IMR-90 (cell line): ENCODE data around the gene TBCK. TPM values are rescaled to one million over a fixed set of nuclear protein-coding genes. Genes with fewer than 3 reads are reported as not detected.

ENCODE experiments used
- ATAC-seq: fragments of 200-7000 bp; cut with Tn5 transposase; 2 replicates; pipeline ENCODE4 v1.9.1; 2020; ENCODE audit warnings: low read depth, mild to moderate bottlenecking, moderate library complexity
- BruUV-seq: library from RNA; stranded (reverse); fragments of 400-500 nt; replicated peaks from 2 replicates; lab custom pipeline; 2021; lab: Mats Ljungman, UMichigan
- CTCF ChIA-PET: fragments of 300-600 bp; formaldehyde crosslinking; extraction: SDS; loops from one replicate; lab custom pipeline; 2021; ENCODE audit warnings: antibody characterized with exemption; lab: Yijun Ruan, JAX
- POLR2A ChIA-PET: fragments of 300-600 bp; sonication (Branson Sonifier 250); formaldehyde crosslinking; loops from one replicate; lab custom pipeline; 2022; ENCODE audit warnings: antibody characterized with exemption; ENCODE audit not compliant: unreplicated experiment; lab: Charles Lee
- DNase-seq: peaks from one replicate; pipeline ENCODE4 v3.0.0; 2013
- H2AFZ ChIP-seq: replicated peaks from 2 replicates; pipeline ENCODE3; 2013; ENCODE audit warnings: low read length, mild to moderate bottlenecking; ENCODE audit not compliant: poor library complexity
- H2AK5ac ChIP-seq: 2 replicates; pipeline ENCODE4 v1.6.1; 2013; ENCODE audit warnings: low read depth, low read length, inconsistent platforms
- H2AK9ac ChIP-seq: replicated peaks from 2 replicates; pipeline ENCODE3; 2013; ENCODE audit warnings: mild to moderate bottlenecking, low read depth, low read length, moderate library complexity; ENCODE audit not compliant: poor library complexity
- H2BK120ac ChIP-seq: 2 replicates; pipeline ENCODE4 v1.6.1; 2013; ENCODE audit warnings: low read depth, low read length, inconsistent platforms
- H2BK15ac ChIP-seq: 3 replicates; pipeline ENCODE4 v1.6.1; 2013; ENCODE audit warnings: low read depth, low read length, inconsistent platforms
- H2BK20ac ChIP-seq: 2 replicates; pipeline ENCODE4 v1.6.1; 2013; ENCODE audit warnings: low read depth, mild to moderate bottlenecking, inconsistent platforms, low read length, moderate library complexity
- H2BK5ac ChIP-seq: 2 replicates; pipeline ENCODE4 v1.6.1; 2013; ENCODE audit warnings: mild to moderate bottlenecking, low read depth, low read length, inconsistent platforms; ENCODE audit not compliant: poor library complexity, severe bottlenecking
- H3K14ac ChIP-seq: replicated peaks from 2 replicates; pipeline ENCODE4 v1.6.1; 2013; ENCODE audit warnings: low read depth, low read length, inconsistent platforms
- H3K18ac ChIP-seq: 2 replicates; pipeline ENCODE4 v1.6.1; 2013; ENCODE audit warnings: low read depth, low read length, control low read depth
- H3K23ac ChIP-seq: 2 replicates; pipeline ENCODE4 v1.6.1; 2013; ENCODE audit warnings: low read depth, low read length, inconsistent platforms
- H3K27ac ChIP-seq: 2 replicates; pipeline ENCODE4 v1.5.1; 2013; ENCODE audit warnings: mild to moderate bottlenecking, control low read depth, low read length; ENCODE audit not compliant: insufficient read depth
- H3K27me3 ChIP-seq: 2 replicates; pipeline ENCODE4 v1.6.1; 2013; ENCODE audit warnings: low read length; ENCODE audit not compliant: control insufficient read depth, insufficient read depth
- H3K36me3 ChIP-seq: 2 replicates; pipeline ENCODE4 v1.6.1; 2013; ENCODE audit warnings: low read length, mixed read lengths; ENCODE audit not compliant: control insufficient read depth, insufficient read depth
- H3K4ac ChIP-seq: 2 replicates; pipeline ENCODE4 v1.6.1; 2013; ENCODE audit warnings: low read depth, low read length, inconsistent platforms
- H3K4me1 ChIP-seq: 2 replicates; pipeline ENCODE4 v1.6.1; 2013; ENCODE audit warnings: low read length, mixed read lengths; ENCODE audit not compliant: control insufficient read depth, insufficient read depth
- H3K4me2 ChIP-seq: 2 replicates; pipeline ENCODE4 v1.6.1; 2013; ENCODE audit warnings: low read depth, mild to moderate bottlenecking, control low read depth, low read length, moderate library complexity
- H3K4me3 ChIP-seq: 2 replicates; pipeline ENCODE4 v1.5.1; 2013; ENCODE audit warnings: low read depth, mild to moderate bottlenecking, control low read depth, low read length, moderate library complexity; ENCODE audit not compliant: insufficient read depth
- H3K56ac ChIP-seq: 2 replicates; pipeline ENCODE4 v1.6.1; 2013; ENCODE audit warnings: low read length, inconsistent platforms; ENCODE audit not compliant: insufficient read depth; ENCODE audit errors: extremely low read depth
- H3K79me1 ChIP-seq, 2 experiments: 2 replicates each; pipeline ENCODE4 v1.6.1; 2013; ENCODE audit warnings: low read length in 2 of 2, inconsistent platforms in 1 of 2, low read depth in 1 of 2
- H3K9ac ChIP-seq: 2 replicates; pipeline ENCODE4 v1.6.1; 2013; ENCODE audit warnings: low read depth, low read length, control low read depth
- H3K9me1 ChIP-seq: 2 replicates; pipeline ENCODE4 v1.6.1; 2013; ENCODE audit warnings: low read length, inconsistent platforms; ENCODE audit not compliant: insufficient read depth
- H3K9me3 ChIP-seq: 2 replicates; pipeline ENCODE4 v1.6.1; 2013; ENCODE audit warnings: low read length; ENCODE audit not compliant: control insufficient read depth, insufficient read depth
- H4K20me1 ChIP-seq: 2 replicates; pipeline ENCODE4 v1.6.1; 2013; ENCODE audit warnings: low read length, inconsistent platforms; ENCODE audit not compliant: insufficient read depth
- H4K5ac ChIP-seq: 2 replicates; pipeline ENCODE4 v1.6.1; 2013; ENCODE audit warnings: mild to moderate bottlenecking, low read depth, low read length, control low read depth
- H4K8ac ChIP-seq, 2 experiments: 2 replicates each; pipeline ENCODE4 v1.6.1; 2013; ENCODE audit warnings: low read depth in 2 of 2, low read length in 2 of 2, control low read depth in 1 of 2, inconsistent platforms in 1 of 2
- H4K91ac ChIP-seq: 2 replicates; pipeline ENCODE4 v1.6.1; 2013; ENCODE audit warnings: low read depth, low read length, inconsistent platforms; ENCODE audit not compliant: insufficient read depth
- CEBPB ChIP-seq: IDR thresholded peaks from 2 replicates; pipeline ENCODE4 v1.6.1; 2012; ENCODE audit warnings: low read depth, low read length, improper control_type of control experiment
- MAFK ChIP-seq: IDR thresholded peaks from 2 replicates; pipeline ENCODE4 v1.6.1; 2012; ENCODE audit warnings: low read depth, low read length, improper control_type of control experiment
- MXI1 ChIP-seq: IDR thresholded peaks from 2 replicates; pipeline ENCODE4 v1.6.1; 2012; ENCODE audit warnings: low read depth, mild to moderate bottlenecking, low read length, moderate library complexity, borderline replicate concordance
- NFE2L2 ChIP-seq: fragments of 150-350 bp; IDR thresholded peaks from 2 replicates; pipeline ENCODE4 v1.6.1; 2016; ENCODE audit warnings: low read depth, mild to moderate bottlenecking, low read length
- RAD21 ChIP-seq: IDR thresholded peaks from 2 replicates; pipeline ENCODE4 v1.6.1; 2012; ENCODE audit warnings: low read length, improper control_type of control experiment
- RCOR1 ChIP-seq: IDR thresholded peaks from 2 replicates; pipeline ENCODE4 v1.6.1; 2012; ENCODE audit warnings: mild to moderate bottlenecking, low read length, improper control_type of control experiment; ENCODE audit not compliant: insufficient replicate concordance
- USF2 ChIP-seq: fragments of 150-350 bp; IDR thresholded peaks from 2 replicates; pipeline ENCODE4 v1.6.1; 2017; ENCODE audit warnings: mild to moderate bottlenecking, antibody characterized with exemption, low read length, low read depth
- WGBS, 2 experiments: methylation state at CpG; one replicate each; pipeline versions ENCODE4 v1.1.5 to v1.1.7; 2013; ENCODE audit warnings: missing lambda C conversion rate in 2 of 2; ENCODE audit not compliant: insufficient read length in 1 of 2; ENCODE audit errors: extremely low coverage in 2 of 2; 5-methylcytosine and 5-hydroxymethylcytosine counted together
- dilution Hi-C: fragments of 300-500 bp; cut with HindIII; formaldehyde crosslinking; loops from one replicate; pipeline ENCODE4 v1.14.3; 2018; ENCODE audit warnings: low sequenced_read_pairs; ENCODE audit not compliant: unreplicated experiment
- in situ Hi-C: fragments of 300-500 bp; cut with MboI; formaldehyde crosslinking; loops from 3 replicates; pipeline ENCODE4 v1.14.3; 2019; ENCODE audit warnings: low sequenced_read_pairs, inconsistent platforms, mixed read lengths
- intact Hi-C: fragments of 100-400 bp; cut with micrococcal nuclease; formaldehyde crosslinking; loops from 2 replicates; pipeline ENCODE4 v1.10.0; 2022
- polyA plus RNA-seq, 3 experiments: library from polyadenylated mRNA; depleted of rRNA; stranded (reverse); fragments of >200 nt; gene quantifications; 2 replicates each; pipeline ENCODE4 v1.2.3, GENCODE V29; 2012; ENCODE audit warnings: low replicate concordance in 1 of 3
- total RNA-seq: library from RNA; depleted of rRNA; stranded (reverse); fragments of >200 nt; gene quantifications from 2 replicates; pipeline ENCODE4 v1.2.3, GENCODE V29; 2012

Gene TBCK
- total and polyA plus RNA-seq, 2 of the 4 experiments (the other 2 are of a cell fraction): 10.7 to 29.9 TPM

GRCh38 chr4:106362086-106362825 is 46.2 kb upstream of the TBCK start:
- no peak overlapping the region for H3K4me2 ChIP-seq
- no peak overlapping the region for H3K18ac ChIP-seq
- no peaks in the 10 kb centered on the region for H3K27me3 ChIP-seq
- H4K91ac ChIP-seq: no peak overlapping the region
- H4K5ac ChIP-seq: no peak overlapping the region
- no peaks in the 10 kb centered on the region for H3K36me3 ChIP-seq
- dilution Hi-C loops: no loop called here
- no peaks in the 10 kb centered on the region for H3K9me3 ChIP-seq
- no TSS peak for BruUV-seq
- H4K8ac ChIP-seq: no peak overlapping the region
- H3K23ac ChIP-seq: no peak overlapping the region
- no peak overlapping the region for H3K4ac ChIP-seq
- TF ChIP-seq MAFK: no peak
- TF ChIP-seq RCOR1: no peak
- no peak for TF ChIP-seq CEBPB
- TF ChIP-seq NFE2L2: no peak
- no peak for TF ChIP-seq RAD21
- TF ChIP-seq USF2: no peak
- TF ChIP-seq MXI1: no peak
- no peak overlapping the region for H3K9ac ChIP-seq
- ChIA-PET POLR2A (no interaction called here), CTCF (no interaction called here)
- H3K27ac ChIP-seq: no peak overlapping the region
- DNase-seq (no peak), ATAC-seq (no peak)
- no CpG with 5 or more reads among the region's 3 CpGs for WGBS, 2 experiments
- 0 out of 2 replicates have a peak, but pooled peaks cover 6% of the 10 kb centered on the region for H3K9me1 ChIP-seq
- H2BK20ac ChIP-seq: no peak overlapping the region
- intact Hi-C loops: loop anchor here (5.0 kb wide), 1 partner anchor 85 kb away; no protein-coding TSS in a partner anchor
- no peak overlapping the region for H2AK5ac ChIP-seq
- H4K20me1 ChIP-seq: peaks cover 3% of the 10 kb centered on the region; the same call in 1 of the 2 replicates
- H2BK15ac ChIP-seq: no peak overlapping the region
- no peak overlapping the region for H3K56ac ChIP-seq
- H3K4me1 ChIP-seq: peaks cover 8% of the 10 kb centered on the region
- no peak overlapping the region for H3K14ac ChIP-seq
- H3K79me1 ChIP-seq: no peaks in the 10 kb centered on the region
- H3K4me3 ChIP-seq: no peak overlapping the region
- no peak overlapping the region for H2AFZ ChIP-seq
- in situ Hi-C loops: no loop called here
- H2BK120ac ChIP-seq: no peak overlapping the region
- H2BK5ac ChIP-seq: no peak overlapping the region
- H2AK9ac ChIP-seq: no peak overlapping the region
